Measurements from ENCODE around the gene TNS1. TPM values are rescaled to one million over a fixed set of nuclear protein-coding genes. Genes with fewer than 3 reads are reported as not detected.
A peak's percentile ranks its signal among the peaks of the same experiment; 100 is the strongest.

TNS1 gene
- total RNA-seq, 4 donors from 2014 or later: 57.7 to 120 (median 95.7) TPM

DNA sequence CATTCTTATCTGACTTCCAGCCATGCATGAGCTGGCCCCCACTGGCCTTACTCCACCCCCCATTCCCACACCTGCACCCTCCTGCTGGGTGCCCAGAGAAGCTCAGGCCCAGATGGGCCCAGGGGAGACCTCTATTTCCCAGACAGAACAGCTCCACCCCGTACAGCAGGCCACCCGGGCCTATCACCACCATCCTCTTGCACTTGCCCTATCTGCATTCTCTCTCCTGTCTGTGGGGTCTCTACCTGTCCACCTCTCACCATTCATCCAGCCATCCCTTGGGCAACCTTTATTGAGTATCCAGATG, 25.3 kb upstream of the TNS1 start:
- intact Hi-C loops (cut with DNase I; ENCODE audit: low total_unique reads): no loop called here
- peak; percentile 9 to 76 for DNase-seq (ENCODE audit: low spot score in 2 of 2)

GRCh38 chr2:218027426-218028188, 24.8 kb upstream of the TNS1 start:
- intact Hi-C loops (cut with DNase I; ENCODE audit: low total_unique reads): no loop called here
- peak; percentile 10 to 81 for DNase-seq (ENCODE audit: low spot score in 2 of 2)
- WGBS, 2 donors: 95% methylated on average over 6 of the region's 6 CpGs
- H3K4me3 ChIP-seq (ENCODE audit: low read depth, poor library complexity, severe bottlenecking): no peak overlapping the region
- TF ChIP-seq CTCF (IDR thresholded peaks at IDR 0.05) (no peak), POLR2A (IDR thresholded peaks at IDR 0.05) (no peak)

More for the DNA sequence above, 25.3 kb upstream of the TNS1 start:
- H3K4me3 ChIP-seq (ENCODE audit: low read depth, poor library complexity, severe bottlenecking): no peak overlapping the region
- TF ChIP-seq POLR2A (IDR thresholded peaks at IDR 0.05): no peak
- no peak for TF ChIP-seq CTCF (IDR thresholded peaks at IDR 0.05)
- 89 to 100% methylated on average over 2 of the region's 2 CpGs for WGBS, 2 donors

GRCh38 chr2:218026676-218027425, 24.1 kb upstream of the TNS1 start:
- no peak overlapping the region for H3K4me3 ChIP-seq (ENCODE audit: low read depth, poor library complexity, severe bottlenecking)
- TF ChIP-seq POLR2A (IDR thresholded peaks at IDR 0.05) (no peak), CTCF (IDR thresholded peaks at IDR 0.05) (no peak)
- WGBS, 2 donors: 69 to 76% methylated on average over 17 of the region's 17 CpGs
- intact Hi-C loops (cut with DNase I; ENCODE audit: low total_unique reads): no loop called here
- peak in 1 of 2 donors; percentile 85 for DNase-seq (ENCODE audit: low spot score in 2 of 2)

- intact Hi-C loops (cut with DNase I; ENCODE audit: low total_unique reads): no loop called here
- WGBS, 2 donors: 85 to 90% methylated on average over 7 of the region's 7 CpGs
- peak in 1 of 2 donors; percentile 68 for DNase-seq (ENCODE audit: low spot score in 2 of 2)
- no peak for TF ChIP-seq CTCF (IDR thresholded peaks at IDR 0.05)
- no peak for TF ChIP-seq POLR2A (IDR thresholded peaks at IDR 0.05)
- no peak overlapping the region for H3K4me3 ChIP-seq (ENCODE audit: low read depth, poor library complexity, severe bottlenecking)
These were observed 23.4 kb upstream of the TNS1 start for GRCh38 chr2:218026244-218026643.

- DNase-seq (ENCODE audit: low spot score in 2 of 2): peak in 1 of 2 donors; percentile 72
- H3K4me3 ChIP-seq (ENCODE audit: low read depth, poor library complexity, severe bottlenecking): no peak overlapping the region
- 78 to 88% methylated on average over 2 of the region's 2 CpGs for WGBS, 2 donors
- no peak for TF ChIP-seq POLR2A (IDR thresholded peaks at IDR 0.05)
- no peak for TF ChIP-seq CTCF (IDR thresholded peaks at IDR 0.05)
- intact Hi-C loops (cut with DNase I; ENCODE audit: low total_unique reads): no loop called here
These were observed 22.1 kb upstream of the TNS1 start for GRCh38 chr2:218024871-218025270.

Data from lower leg skin (tissue), 4 donors.